ENCODE results near the gene JMJD7.

GRCh38 chr15:41829959-41830646 is 2.2 kb downstream of the JMJD7 start:
- no peak for TF ChIP-seq CTCF (IDR thresholded peaks at IDR 0.05 in 8 of 11, conservative IDR thresholded peaks at IDR 0.05 in 3 of 11)
- no peak for TF ChIP-seq POLR2AphosphoS5 (IDR thresholded peaks at IDR 0.05)
- no peak for TF ChIP-seq POLR2A (IDR thresholded peaks at IDR 0.05)
